GM18526 (cell line): ENCODE measurements around the gene MCF2L.

Experiments
- POLR2A ChIP-seq: IDR thresholded peaks from 3 replicates; pipeline ENCODE4 v1.6.1; 2011; ENCODE audit not compliant: insufficient read length; ENCODE audit errors: extremely low read depth

The MCF2L gene

GRCh38 chr13:113009743-113010509, 40.9 kb downstream of the MCF2L start:
- no peak for TF ChIP-seq POLR2A

DNA sequence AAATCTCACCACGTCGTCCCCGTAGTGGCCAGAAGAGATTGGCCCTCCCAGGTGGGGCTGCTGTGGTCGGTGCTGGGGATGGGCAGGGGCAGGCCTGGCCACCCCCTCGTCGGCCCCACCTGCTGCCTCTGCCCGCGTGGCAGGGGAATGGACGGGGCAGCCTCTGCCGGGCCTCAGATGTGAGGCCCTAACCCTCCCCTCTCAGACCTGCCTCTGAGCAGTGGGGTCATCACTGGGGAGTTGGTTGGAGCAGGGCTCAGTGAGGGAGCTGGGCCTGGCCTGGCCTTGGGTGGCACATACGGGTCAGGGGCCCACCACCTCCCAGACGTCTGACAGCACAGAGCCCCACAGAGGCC, 41.5 kb downstream of the MCF2L start:
- no peak for TF ChIP-seq POLR2A

- TF ChIP-seq POLR2A: no peak
Measured at GRCh38 chr13:113013303-113013702, 44.3 kb downstream of the MCF2L start.

DNA sequence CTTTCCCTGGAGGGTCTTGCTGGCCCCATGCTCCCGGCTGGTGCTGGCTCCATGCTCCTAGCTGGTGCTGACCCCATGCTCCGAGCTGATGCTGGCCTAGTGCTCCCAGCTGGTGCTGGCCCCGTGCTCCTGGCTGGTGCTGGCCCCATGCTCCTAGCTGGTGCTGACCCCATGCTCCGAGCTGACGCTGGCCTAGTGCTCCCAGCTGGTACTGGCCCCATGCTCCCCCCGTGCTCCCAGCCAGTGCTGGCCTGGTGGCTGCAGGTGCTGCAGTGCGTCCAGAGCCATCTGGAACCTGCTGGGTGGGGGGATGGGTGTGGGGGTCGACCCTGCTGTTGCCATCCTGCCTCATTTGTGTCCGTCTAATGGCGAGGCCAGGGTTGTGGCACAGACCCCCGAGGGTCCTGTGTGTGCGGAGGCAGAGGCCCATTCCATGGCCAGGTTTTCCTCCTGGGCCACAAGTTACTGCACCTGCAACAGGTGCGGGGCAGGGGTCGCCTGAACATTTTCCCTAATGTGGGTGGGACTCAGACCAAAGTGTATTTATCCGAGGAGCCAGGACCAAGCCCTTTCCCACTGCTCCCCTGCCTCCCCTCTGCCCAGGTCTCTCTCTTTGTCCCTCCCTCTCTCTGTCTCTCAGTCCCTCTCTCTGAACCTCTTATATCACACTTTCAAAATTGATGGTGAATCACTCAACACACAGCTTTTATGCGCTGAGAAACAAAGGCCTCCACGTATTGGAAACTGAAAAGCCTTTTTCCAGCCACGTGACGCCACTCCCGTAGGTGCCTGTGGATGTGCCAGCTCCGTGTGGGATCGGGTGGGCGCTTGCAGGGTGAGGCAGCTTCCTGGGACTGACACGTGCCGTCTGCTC, 45.1 kb downstream of the MCF2L start:
- no peak for TF ChIP-seq POLR2A

DNA sequence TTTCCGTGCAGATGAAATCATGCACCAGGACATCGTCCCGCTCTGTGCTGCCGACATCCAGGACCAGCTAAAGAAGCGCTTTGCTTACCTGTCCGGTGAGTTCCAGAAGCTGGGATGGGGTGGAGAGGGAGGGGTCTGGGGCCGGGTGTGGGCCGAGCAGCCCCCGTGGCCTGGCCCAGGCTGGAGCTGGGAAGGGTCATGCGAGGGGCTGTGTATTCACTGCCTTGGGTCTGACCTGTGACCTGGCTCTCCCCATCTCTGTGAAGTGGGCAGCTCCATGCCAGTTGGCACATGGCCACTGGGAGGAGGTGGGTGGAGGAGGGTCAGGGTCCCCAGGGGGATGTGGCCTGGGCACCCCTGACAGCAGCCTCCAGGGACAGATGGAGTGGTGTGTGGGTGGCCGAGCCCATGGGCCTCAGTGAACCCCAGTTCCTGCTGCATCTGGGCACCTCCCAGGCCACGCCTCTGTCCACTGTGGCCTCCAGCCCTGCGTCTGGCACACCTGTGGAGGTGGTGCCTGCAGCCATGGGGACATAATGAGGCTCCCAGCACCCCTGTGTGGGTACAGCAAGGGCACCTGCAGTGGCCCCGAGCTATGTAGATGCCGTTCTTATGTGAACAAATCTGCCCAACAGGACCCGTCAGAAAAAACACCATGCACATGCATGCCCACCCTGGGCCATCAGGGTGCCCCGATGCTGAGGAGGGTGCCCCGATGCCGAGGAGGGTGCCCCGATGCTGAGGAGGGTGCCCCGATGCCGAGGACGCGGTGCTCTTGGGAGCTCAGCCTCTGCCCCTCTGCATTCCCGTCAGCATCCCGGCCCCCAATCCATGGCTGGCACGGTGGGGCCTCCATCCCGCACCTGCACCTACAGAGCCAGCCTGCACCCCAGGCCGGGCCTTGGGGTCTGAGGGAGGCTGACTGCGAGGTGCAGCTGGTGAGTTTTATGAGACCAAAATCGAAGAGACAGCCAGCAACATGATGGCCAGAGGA, 46.0 kb downstream of the MCF2L start:
- no peak for TF ChIP-seq POLR2A

DNA sequence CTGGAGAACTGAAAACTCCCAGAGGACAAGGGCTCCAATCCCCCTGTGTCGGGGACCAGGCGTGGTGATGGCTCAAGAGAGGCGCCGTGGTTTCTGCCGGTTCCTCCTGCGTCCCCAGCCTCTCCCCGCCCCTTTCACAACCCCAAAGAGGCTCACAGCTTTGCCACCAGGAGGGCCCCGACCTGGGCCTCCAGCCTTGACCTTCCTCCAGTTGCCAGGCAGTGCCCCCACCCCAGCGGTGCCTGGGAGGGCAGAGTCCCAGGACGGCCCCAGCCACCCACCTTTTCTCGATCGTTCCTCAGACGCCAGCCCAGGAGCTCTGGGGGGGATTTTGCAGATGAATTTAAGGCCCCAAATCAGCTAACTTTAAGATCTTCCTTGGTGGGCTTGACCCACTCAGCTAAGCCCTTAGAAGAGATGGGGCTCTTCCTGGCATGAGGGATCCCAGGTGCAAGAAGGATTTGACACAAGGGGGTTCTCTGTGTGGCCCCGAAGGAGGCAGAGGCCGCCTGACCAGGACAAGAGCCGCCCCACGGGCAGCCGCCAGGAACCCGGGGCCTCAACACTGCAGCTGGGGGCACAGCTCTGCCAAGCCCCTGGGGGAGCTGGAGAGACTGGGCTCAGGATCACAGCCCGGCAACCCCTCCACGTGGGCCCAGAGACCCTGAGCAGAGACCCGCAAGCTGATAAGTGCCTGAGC, 47.0 kb downstream of the MCF2L start:
- TF ChIP-seq POLR2A: no peak

DNA sequence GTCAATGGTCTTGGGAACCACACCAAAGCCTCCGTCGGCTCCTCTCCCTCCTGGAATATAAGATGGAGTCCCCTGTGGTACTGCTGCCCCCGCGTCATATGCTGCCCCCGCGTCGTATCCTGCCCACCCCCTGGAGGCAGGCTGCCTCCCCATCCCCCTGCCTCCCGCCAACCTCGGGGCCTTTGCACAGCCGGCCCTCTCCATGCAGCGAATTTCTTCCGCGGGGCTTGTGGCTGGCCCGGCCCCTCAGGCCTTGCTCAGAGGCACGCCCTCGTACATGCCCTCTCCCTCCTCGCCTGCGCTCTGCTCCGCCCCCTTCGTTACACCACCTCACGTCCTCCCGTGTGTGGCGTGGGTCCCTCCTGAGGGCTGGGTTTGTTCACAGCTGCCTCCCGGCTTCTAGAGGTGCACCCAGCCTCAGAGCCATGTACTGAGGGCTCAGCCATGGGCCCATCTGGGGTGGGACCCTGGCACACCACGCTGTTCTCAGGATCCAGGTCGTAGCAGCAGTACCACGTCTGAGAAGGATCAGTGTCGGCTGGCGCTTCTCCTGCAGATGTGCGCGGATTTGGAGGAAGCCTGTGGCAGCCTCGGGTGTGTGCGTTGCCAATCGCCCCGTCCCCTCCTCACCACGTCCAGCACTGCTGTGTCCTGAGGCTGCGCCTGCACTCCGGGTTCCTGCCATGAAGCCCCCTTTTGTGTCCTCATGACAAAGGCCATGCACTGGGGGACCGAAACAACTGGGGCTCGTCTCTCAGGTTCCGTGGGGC, 47.7 kb downstream of the MCF2L start:
- TF ChIP-seq POLR2A: no peak

DNA sequence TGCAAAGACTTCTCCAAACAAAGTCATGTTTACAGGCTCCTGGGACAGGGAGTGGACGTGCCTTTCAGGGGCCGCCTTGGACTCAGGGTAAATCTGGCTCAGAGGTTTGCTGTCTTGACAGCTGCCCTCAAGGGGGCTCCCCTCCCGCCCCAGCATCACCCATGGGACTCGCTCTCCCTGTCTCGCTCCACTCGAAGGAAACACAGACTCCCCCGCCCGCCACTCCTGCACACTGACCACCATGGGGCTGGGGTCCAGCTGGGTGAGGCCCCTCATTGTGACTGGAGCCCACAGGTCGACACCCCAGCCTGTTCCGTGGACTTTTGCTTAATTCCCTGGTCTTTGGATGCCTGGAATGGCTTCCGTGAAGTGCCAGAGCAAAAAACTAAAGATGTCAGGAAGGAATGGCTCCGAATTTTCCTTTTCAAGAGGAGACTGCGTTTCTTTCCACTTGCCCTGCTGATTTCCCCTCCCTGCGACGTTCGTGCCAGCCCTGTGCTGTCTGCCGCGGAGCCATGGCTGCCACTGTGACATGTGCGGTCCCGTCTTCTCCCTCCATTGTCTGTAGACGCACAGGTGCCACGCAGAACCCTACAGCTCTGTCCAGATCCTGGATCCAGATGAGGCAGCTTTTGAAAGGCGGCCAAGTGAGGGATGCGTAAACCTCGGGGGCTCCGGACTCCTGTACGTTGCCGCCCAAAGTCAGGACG, 48.6 kb downstream of the MCF2L start:
- TF ChIP-seq POLR2A: no peak

DNA sequence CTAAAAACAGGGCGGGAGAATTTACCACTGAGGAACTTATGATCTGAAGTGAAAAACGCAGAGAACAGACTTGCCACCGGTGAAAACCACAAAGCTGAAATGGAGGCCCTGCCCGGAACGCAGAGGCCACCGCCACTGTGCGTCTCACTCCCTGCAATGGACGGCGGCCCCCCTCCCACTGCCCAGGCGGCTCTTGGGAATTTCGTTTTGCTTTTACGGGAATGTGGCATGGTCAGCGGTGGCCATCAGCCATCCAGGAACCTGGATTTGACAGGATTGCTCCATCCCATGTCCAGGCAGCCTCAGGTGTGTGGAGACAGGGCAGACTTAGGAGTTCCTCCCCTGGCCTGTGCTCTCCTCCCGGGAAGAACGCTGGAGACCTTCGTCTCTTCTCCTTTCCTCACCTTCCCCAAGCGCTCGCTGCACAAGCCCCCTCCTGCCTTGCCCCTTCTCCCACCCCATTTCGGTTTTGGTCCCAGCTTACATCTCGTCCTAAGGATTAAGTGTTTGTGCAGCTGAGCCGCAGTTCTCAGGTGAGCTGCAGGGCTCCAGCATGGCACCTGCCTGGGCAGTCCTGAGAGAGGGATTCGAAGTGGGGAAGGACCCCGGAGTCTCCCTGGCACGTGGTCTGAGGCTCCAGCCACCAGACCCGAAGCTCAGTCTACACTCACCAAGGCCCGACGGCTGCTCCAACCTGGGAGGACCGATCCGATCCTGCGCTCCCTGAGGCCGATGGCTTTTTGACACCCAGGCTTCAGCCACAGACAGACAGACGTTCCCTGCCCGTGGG, 49.9 kb downstream of the MCF2L start:
- TF ChIP-seq POLR2A: no peak

DNA sequence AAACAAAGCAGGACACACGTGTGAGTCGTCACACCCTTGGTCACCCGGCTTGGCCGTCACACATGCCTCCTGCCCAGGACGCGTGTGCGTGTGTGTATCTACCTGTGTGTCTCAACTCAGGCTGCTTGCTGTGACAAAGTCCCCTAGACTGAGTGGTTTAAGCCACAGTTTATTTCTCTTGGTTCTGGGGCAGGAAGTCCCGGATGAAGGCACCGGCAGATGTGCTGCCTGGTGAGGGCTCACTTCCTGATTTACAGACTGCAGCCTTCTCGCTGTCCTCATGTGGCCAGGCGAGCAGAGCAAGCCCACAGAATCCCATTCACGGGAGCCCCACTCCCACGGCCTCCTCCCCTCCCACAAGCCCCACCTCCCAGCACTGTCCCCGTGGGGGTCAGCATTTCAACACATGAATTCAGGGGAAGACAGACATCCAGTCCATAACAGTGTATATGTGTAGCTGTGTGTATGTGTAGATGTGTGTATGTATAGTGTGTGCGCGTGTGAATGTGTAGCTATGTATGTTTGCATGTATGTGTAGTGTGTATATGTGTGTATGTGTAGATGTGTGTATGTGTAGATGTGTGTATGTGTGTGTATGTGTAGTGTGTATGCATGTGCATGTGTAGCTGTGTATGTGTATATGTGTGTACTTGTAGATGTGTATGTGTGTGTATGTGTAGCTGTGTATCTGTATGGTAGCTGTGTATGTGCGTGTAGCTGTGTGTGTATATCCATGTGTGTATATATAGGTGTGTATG, 51.5 kb downstream of the MCF2L start:
- TF ChIP-seq POLR2A: no peak

DNA sequence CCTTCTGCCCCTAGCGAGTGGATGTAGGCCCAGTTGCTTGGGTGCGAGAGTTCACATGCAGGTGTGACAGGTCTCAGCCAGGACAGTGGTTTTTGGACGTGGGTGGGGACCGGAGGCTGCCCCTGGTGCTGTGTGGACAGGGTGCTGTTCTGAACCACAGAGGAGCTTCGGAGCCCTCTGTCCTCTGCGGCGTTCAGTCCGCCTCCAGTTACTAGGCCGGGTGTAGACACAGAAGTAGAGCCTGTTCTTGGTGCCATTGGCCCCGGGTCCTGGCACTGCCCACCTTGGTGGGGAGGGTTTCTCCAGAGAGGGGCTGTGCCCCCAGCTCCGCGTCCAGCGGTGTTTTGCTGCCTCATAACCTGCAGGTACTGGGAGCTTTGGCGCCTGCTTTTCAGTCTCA, 52.4 kb downstream of the MCF2L start:
- TF ChIP-seq POLR2A: no peak

DNA sequence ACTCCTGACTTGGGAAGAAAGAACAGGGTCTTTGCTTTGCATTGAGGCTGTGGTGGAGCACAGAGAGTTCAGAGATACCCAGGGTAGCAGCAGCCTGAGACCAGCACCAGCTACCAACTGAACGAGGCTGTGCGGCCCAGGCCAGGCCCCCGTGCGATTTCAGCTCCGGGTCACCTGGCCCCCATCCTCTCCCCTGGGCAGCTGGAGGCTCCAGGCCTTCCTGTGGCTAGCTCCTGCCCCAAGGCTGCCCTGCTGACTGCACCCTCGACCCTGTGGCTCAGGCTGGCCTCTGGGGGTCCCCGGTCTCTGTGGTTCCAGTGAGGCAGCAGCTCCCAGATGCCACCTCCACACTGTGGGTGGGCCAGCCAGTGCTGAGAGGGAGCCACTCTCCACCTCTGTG, 52.8 kb downstream of the MCF2L start:
- no peak for TF ChIP-seq POLR2A
